Non-pigmented ciliary epithelial cell (primary cell): ENCODE results near the gene SLIT3.

Experiments used
- DNase-seq: peaks from one replicate; pipeline ENCODE4 v3.0.0-alpha.2; 2010; ENCODE audit warnings: low read depth

SLIT3 gene

DNA sequence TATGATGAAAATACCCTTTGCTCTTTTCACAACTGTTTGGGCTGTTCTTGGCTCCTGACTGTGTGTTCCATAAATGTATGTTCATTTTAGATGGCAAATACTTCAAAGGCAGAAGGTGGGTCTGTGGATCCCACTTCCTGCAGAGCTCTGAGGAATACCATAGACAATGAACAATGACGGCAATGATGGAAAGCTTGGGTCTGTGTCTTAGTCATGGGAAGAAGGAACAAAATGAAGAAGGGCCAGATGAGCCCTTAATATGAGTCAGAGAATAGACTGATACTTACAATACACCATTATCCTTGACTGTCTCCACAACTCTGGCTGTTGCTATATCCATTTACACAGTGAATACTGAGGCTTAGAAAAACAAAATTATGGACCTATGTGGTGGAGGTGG lies 126.0 kb downstream of the SLIT3 start:
- DNase-seq: no peak

- DNase-seq: no peak
These were observed 127.6 kb downstream of the SLIT3 start for GRCh38 chr5:169173372-169173771.

DNA sequence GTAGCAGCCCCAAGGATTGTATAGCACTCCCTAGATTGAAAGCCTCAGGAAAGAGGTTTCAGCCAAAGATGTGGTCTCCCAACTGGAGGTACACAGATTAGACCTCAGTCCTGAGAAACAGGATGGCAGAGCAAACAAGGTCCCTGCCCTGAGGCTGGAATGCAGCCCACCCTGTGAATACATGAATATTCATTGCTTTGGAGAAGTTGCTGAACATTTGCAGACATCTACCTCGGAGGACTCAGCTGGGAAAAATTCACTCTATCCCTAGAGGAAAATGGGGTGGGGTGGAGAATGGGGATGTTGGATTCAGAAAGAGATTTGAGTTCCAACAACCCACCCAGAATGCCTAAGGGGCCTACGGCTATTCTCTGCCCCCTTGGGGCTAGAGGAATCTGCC lies 129.4 kb downstream of the SLIT3 start:
- no peak for DNase-seq

DNA sequence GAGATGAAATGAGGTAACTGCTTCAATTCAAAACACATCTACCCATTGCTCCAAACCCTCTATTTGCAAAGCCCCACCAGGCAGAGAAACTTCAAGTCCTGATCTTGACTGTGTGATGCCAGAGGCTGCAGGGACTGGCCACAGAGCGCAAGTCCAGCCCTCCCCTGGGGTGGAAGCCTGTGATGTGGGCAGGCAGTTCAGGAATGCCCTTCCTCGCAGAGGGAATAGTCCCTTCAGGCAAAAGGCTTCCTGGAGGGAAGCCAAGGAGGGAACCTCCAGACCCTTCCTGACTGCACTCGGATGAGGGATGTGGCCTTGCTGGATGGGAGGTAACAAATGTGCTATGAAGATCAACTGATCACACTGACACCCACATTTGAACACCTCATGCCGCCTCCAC lies 131.2 kb downstream of the SLIT3 start:
- DNase-seq: no peak

DNA sequence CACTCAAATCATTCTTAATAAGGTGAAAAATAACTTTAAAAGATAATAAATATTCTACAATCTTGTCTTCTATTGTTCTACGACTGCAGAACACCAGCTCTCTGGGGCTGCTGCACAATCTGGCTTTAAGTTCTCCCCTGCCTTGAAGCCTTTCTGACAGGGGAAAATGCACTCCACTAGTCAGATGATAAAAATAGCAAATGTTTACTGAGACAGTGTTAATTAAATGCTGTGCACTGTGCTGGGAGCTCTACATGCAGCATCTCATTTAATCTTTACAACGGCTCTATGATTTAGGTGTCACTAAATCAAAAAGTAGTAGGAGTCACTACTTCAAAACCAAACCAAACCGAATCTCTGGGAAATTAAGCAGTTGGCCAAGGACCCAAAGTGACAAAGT lies 132.7 kb downstream of the SLIT3 start:
- DNase-seq: no peak

GRCh38 chr5:169166078-169166477 lies 134.9 kb downstream of the SLIT3 start:
- no peak for DNase-seq

DNA sequence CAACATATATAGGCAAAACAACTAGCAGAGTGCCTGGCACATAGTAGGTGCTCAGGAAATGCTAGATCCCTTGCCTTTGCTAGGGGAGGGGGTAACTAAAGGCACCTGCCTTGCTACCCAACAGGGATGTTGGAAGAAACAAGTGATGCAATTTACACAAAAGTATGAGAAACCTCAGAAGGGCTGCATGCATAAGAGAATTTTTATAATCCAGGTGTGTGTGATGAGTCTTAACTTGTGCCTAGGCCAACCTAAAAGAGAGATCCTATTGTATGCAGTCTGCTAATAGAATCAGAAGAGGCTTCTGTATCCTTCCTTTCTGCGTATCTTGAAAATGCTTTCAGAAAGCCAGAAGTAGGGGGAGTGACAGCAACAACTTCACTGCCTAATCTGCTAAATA lies 135.9 kb downstream of the SLIT3 start:
- no peak for DNase-seq

DNA sequence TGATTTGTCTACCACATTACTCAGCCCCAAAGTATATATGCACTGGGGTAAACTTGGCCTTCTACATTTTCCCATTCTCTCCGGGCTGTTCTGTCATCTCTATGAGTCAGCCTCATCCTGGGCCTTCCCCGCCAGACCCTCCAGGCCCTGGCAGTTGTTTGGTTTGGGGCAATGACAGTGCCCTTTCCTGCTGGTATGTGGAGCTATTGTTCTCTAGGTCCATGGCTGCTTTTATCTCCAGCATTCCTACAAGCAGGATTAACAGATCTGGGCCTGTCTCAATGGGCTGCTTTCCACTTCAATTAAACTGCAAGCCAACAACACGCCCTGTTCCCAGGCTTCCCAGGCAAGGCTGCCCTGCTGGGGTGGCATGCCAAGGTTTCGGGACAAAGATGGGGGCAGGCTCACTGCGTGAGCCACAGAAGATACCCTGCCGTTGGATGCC lies 136.4 kb downstream of the SLIT3 start:
- DNase-seq: no peak

DNA sequence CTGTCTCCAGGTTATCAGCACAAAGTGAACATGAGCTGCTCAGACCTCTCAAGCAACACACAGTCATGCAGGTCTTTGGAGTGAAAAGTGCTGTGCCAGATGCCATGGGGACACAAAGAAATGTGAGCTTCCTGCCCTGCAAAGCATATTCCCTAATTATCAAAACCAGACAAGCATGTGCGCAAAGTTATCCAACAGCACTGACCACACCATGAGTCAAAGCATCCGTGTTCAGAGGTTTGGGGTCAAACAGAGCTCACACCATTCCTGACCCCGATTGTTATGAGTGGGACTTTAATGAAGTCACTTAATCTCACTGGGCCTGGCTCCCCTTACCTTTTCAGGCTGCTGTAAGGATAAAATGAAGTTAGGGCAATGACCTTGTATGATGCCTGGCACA lies 138.5 kb downstream of the SLIT3 start:
- no peak for DNase-seq

DNA sequence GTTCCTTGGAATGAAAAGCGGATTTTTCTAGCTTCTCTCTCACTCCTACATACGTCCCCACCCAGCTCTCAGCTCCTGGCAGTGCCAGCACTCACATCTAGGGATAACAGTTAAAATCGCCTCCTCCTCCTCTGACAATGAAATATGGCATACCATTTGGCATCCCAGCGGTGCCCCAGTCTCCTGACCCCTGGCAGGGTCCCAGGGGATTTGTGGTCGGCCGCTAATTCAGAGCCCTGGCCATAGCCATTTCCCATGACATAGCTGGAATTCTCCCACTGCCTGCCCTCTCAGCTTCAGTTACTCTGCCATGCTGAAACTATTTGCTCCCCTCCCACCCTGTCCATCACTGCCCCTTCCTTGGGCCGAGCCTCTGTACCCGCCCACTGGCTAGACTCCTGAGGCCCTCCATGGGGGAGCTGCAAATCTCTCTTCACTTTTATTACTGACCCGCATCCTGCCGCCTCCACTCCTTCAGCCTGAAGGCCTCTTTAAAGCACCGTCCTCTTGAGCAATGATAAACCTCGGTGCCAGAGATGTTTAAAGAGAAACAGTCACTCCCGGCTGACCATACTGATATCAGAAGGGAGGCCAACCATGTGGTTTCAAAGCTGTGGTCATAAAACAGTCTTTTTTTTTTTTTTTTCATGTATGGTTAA lies 139.8 kb downstream of the SLIT3 start:
- no peak for DNase-seq

GRCh38 chr5:169160405-169160901 lies 140.5 kb downstream of the SLIT3 start:
- DNase-seq: no peak

GRCh38 chr5:169158764-169159163 lies 142.2 kb downstream of the SLIT3 start:
- no peak for DNase-seq

- DNase-seq: no peak
These were observed 143.9 kb downstream of the SLIT3 start for GRCh38 chr5:169157064-169157463.

DNA sequence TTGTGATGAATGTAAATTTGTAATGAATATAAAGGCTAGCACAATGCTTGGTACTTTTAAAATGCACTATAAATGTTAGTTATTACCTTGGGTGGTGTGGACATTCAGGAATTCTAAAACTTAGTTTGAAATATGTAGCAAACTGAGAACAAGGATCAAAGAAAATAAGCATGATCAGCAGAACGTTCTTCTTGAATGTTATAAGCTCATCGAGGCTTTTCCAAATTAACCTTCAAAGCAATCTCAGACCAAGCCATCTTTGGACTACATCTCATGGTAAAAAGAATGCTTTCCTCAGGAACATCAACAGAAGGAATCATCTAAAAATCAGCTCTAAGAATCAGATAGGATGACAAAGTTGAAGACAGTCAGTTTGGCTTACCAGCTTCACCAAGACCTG lies 146.3 kb downstream of the SLIT3 start:
- DNase-seq: no peak

DNA sequence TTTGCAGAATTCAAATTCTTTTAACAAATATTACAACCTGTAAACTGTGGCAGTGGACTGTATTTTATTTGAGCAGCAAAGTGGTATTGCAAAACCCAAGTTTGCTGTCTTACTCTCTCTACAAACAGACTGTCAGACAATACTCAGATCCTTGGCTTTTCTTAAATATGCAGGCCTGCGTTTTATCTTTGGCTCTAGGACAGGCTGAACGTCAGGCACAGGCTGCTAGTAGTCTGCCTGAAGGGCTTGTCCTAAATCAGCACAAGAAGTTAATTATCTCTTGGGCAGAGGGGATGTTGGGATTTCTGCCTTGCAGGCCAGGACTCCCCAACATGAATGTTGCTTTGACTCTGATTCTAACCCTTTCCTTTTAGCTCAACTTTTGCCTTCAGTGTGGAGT lies 147.5 kb downstream of the SLIT3 start:
- DNase-seq: no peak

GRCh38 chr5:169152946-169153345 lies 148.0 kb downstream of the SLIT3 start:
- no peak for DNase-seq

GRCh38 chr5:169152453-169152852 lies 148.5 kb downstream of the SLIT3 start:
- DNase-seq: no peak

DNA sequence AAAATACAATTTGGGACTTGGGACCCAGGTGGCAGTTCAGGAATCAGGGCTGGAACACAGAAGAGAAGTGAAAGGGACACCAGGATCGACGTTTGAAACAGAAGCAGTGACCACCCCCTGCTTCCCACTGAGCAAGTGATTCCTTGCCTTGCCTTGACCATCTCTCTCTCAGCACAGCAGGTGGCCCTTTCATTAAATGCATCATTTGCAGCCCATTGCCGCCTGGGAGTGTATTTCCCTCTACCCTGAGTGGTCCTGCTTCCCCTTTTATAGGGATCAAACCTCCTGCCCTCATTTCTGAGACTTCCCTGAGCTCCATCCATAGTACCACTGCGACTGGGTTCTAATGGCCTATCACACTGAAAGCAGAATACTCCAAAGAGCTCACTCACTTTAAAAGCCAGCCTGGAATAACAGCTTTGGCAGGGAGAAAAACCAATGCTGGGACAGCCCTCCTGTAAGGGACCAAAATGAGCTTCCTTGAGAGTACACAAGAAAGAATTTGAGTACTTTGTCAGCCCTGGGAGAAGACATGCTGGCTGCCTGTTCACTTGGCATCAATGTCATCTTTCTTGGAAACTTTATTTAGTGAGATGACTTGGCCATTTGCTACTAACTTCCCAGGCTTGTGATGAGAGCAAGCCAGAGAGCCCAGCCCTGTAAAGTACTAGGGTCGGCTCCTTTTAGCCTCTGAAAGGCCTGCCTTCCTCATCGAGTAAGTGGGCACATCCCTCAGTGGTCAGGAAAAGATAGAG lies 149.7 kb downstream of the SLIT3 start:
- DNase-seq: no peak

GRCh38 chr5:169150108-169150507 lies 150.8 kb downstream of the SLIT3 start:
- DNase-seq: no peak

DNA sequence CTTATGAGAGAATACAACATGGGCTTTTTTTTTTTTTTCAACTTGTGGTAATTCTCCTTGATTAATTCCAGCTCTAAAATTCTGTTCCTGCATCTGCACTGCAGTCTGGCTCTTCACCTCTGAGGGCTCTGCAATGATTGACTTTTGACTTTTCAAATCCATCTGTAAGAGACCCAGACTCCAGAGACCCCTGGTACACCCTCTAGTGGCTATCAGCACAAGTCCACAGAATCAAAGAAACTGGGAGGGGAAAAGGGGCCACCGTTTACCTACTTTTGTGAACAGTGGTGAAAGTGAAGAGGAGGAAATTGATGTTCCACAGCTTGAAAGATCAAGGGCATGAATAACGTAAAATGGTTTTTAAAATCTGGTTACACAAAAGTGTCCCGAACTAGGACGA lies 151.6 kb downstream of the SLIT3 start:
- no peak for DNase-seq

DNA sequence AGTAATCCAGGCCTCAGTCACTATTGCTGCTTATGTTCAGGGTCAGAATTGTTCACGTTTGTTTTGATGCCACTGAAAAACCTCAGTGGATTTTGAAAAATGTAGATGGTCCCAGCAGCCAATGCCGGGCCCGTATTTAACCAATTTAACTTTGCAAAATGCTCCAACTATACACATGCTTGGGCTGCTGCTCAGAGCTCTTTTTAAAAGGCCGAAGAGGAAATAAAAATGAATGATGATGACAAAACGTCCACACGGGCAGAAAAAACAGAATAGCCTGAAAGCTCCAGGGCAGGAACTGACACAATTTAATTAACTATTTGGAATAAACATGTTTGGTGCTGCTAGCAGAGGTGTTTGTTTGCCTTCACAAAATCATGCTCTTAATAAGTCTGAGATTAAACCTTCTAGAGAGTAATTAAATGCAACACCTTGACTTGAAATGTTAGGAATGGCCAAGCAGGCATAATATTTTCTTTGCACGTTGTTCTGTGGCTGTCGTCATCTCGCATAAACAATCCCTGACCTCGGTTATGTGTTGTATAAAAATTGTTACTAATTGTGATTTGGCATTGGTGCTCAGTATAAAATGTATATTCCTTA lies 152.7 kb downstream of the SLIT3 start:
- no peak for DNase-seq

- DNase-seq: no peak
These were observed 153.4 kb downstream of the SLIT3 start for GRCh38 chr5:169147534-169147933.

- no peak for DNase-seq
These were observed 154.8 kb downstream of the SLIT3 start for GRCh38 chr5:169146158-169146557.
